Panc1 (cell line): Measurements from ENCODE around the gene AGBL5. TPM values are rescaled to one million over a fixed set of nuclear protein-coding genes. Genes with fewer than 3 reads are reported as not detected.

ENCODE experiments used
- ATAC-seq: fragments of 200-7000 bp; cut with Tn5 transposase; 2 replicates; pipeline ENCODE4 v1.9.1; 2020; ENCODE audit warnings: mild to moderate bottlenecking, moderate library complexity
- BruUV-seq: library from RNA; stranded (reverse); fragments of 400-500 nt; replicated peaks from 2 replicates; lab custom pipeline; 2021; lab: Mats Ljungman, UMichigan
- CTCF ChIA-PET: fragments of 300-600 bp; sonication (Branson Sonifier 250); formaldehyde crosslinking; loops from one replicate; lab custom pipeline; 2022; ENCODE audit warnings: antibody characterized with exemption; lab: Charles Lee
- POLR2A ChIA-PET: fragments of 300-600 bp; sonication (Branson Sonifier 250); formaldehyde crosslinking; loops from one replicate; lab custom pipeline; 2022; ENCODE audit warnings: antibody characterized with exemption; lab: Charles Lee
- DNase-seq: peaks from one replicate; pipeline ENCODE4 v3.0.0-alpha.2; 2010; ENCODE audit warnings: low read depth, low spot score
- H3K27ac ChIP-seq: 2 replicates; pipeline ENCODE4 v1.5.1; 2011; ENCODE audit warnings: mild to moderate bottlenecking, low read length, inconsistent platforms
- H3K27me3 ChIP-seq: fragments of 200-500 bp; sonication (Bioruptor generic); 2 replicates; pipeline ENCODE4 v1.6.0; 2014; ENCODE audit warnings: low read length, inconsistent platforms; ENCODE audit not compliant: control insufficient read depth, insufficient read depth
- H3K36me3 ChIP-seq: fragments of 200-500 bp; sonication (Bioruptor generic); 2 replicates; pipeline ENCODE4 v1.5.1; 2014; ENCODE audit warnings: inconsistent platforms, mild to moderate bottlenecking, low read length, moderate library complexity; ENCODE audit not compliant: control insufficient read depth, insufficient read depth
- H3K4me1 ChIP-seq: 2 replicates; pipeline ENCODE4 v1.5.1; 2011; ENCODE audit warnings: inconsistent platforms, mild to moderate bottlenecking, low read length, moderate library complexity; ENCODE audit not compliant: control insufficient read depth, insufficient read depth
- H3K4me3 ChIP-seq, 2 experiments: 2 replicates each; pipeline ENCODE4 v1.5.1; 2011 to 2012; ENCODE audit warnings: low read depth in 2 of 2, low read length in 2 of 2, mild to moderate bottlenecking in 2 of 2, inconsistent platforms in 1 of 2, moderate library complexity in 1 of 2
- H3K9me3 ChIP-seq: fragments of 200-500 bp; sonication (Bioruptor generic); 2 replicates; pipeline ENCODE4 v1.5.1; 2014; ENCODE audit warnings: low read depth, mild to moderate bottlenecking, inconsistent platforms, low read length, moderate library complexity; ENCODE audit not compliant: control insufficient read depth, insufficient read depth
- POLR2AphosphoS5 ChIP-seq: IDR thresholded peaks from 2 replicates; pipeline ENCODE4 v1.6.1; 2012; ENCODE audit warnings: mild to moderate bottlenecking, low read depth, low read length, moderate library complexity
- REST ChIP-seq, 2 experiments: IDR thresholded peaks; 2 replicates each; pipeline ENCODE4 v1.6.1; 2011 to 2012; ENCODE audit warnings: low read depth in 2 of 2, control low read depth in 1 of 2, low read length in 1 of 2, mild to moderate bottlenecking in 1 of 2, moderate library complexity in 1 of 2; ENCODE audit not compliant: insufficient read depth in 1 of 2
- SIN3A ChIP-seq: IDR thresholded peaks from 2 replicates; pipeline ENCODE4 v1.6.1; 2012; ENCODE audit warnings: low read depth, mild to moderate bottlenecking, low read length, moderate library complexity, borderline replicate concordance; ENCODE audit not compliant: insufficient read depth
- TCF7L2 ChIP-seq: IDR thresholded peaks from 2 replicates; pipeline ENCODE4 v1.6.1; 2011; ENCODE audit warnings: mild to moderate bottlenecking, low read depth, low read length, inconsistent platforms
- in situ Hi-C: cut with HindIII; loops from 2 replicates; pipeline ENCODE4 v1.10.0; 2016; ENCODE audit warnings: low sequenced_read_pairs, low pct_unique_long_range_greater_than_20kb
- intact Hi-C: fragments of 100-400 bp; cut with micrococcal nuclease; formaldehyde crosslinking; loops from one replicate; pipeline ENCODE4 v1.10.0; 2022; ENCODE audit not compliant: unreplicated experiment
- total RNA-seq: library from RNA; stranded (reverse); gene quantifications from one replicate; pipeline ENCODE4 v1.2.1, GENCODE V29; 2021; ENCODE audit not compliant: unreplicated experiment
- TF ChIP-seq, protein P1 (sequence below): fragments of 450-650 bp; IDR thresholded peaks from 2 replicates; pipeline ENCODE4 v1.5.1; 2017; ENCODE audit warnings: mild to moderate bottlenecking

The AGBL5 gene
- total RNA-seq, 1 experiment from 2014 or later: 55.6 TPM

DNA sequence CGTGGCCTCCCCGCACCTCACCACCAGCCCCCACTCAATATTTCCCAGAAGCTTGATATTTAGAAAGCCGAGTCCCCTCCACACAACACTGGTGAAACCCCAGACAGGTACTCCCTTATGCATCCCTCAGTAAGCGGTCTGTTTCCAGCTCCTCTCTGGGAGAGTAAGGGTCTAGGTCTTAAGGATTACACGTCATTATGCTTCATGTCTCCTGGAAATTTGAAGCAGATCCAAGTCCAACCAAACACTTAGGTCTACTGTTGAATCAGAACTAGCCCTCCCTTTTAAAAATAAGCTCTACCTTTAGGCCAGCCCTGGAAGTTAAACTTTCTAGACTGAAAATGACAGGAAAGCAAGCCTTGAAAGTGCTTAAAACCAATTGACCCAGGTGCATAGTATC lies 21.5 kb downstream of the AGBL5 start:
- BruUV-seq: no TSS peak
- peaks cover 15% of the 10 kb centered on the region for H3K4me1 ChIP-seq
- no peak overlapping the region for H3K27ac ChIP-seq
- H3K27me3 ChIP-seq: no peaks in the 10 kb centered on the region
- H3K4me3 ChIP-seq: no peak overlapping the region
- no peaks in the 10 kb centered on the region for H3K36me3 ChIP-seq
- ATAC-seq: no peak
- intact Hi-C loops (no loop called here), in situ Hi-C loops (no loop called here)
- DNase-seq: no peak
- POLR2A ChIA-PET: interaction anchor here (0.7 kb wide), 1 partner anchor 107 kb away, joined by 3 read pairs; no protein-coding TSS in a partner anchor
- no peak for TF ChIP-seq POLR2AphosphoS5
- TF ChIP-seq, protein P1, sequence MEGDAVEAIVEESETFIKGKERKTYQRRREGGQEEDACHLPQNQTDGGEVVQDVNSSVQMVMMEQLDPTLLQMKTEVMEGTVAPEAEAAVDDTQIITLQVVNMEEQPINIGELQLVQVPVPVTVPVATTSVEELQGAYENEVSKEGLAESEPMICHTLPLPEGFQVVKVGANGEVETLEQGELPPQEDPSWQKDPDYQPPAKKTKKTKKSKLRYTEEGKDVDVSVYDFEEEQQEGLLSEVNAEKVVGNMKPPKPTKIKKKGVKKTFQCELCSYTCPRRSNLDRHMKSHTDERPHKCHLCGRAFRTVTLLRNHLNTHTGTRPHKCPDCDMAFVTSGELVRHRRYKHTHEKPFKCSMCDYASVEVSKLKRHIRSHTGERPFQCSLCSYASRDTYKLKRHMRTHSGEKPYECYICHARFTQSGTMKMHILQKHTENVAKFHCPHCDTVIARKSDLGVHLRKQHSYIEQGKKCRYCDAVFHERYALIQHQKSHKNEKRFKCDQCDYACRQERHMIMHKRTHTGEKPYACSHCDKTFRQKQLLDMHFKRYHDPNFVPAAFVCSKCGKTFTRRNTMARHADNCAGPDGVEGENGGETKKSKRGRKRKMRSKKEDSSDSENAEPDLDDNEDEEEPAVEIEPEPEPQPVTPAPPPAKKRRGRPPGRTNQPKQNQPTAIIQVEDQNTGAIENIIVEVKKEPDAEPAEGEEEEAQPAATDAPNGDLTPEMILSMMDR: no peak
- TF ChIP-seq REST (IDR thresholded peaks at IDR 0.05; ENCODE audit: insufficient read depth in 1 of 2, low read depth in 2 of 2, low read length in 1 of 2): no peak
- no peak for TF ChIP-seq TCF7L2
- no peak for TF ChIP-seq SIN3A
- no peaks in the 10 kb centered on the region for H3K9me3 ChIP-seq
- CTCF ChIA-PET: no interaction called here

- Histone ChIP-seq H3K9me3 (no peaks in the 10 kb centered on the region), H3K4me1 (peaks cover 15% of the 10 kb centered on the region), H3K4me3 (no peak overlapping the region), H3K27me3 (no peaks in the 10 kb centered on the region), H3K27ac (no peak overlapping the region), H3K36me3 (no peaks in the 10 kb centered on the region)
- DNase-seq (no peak), ATAC-seq (no peak)
- TF ChIP-seq POLR2AphosphoS5 (no peak), TCF7L2 (no peak), REST (IDR thresholded peaks at IDR 0.05; ENCODE audit: insufficient read depth in 1 of 2, low read depth in 2 of 2, low read length in 1 of 2) (no peak), SIN3A (no peak)
- TF ChIP-seq, protein P1: no peak
- intact Hi-C loops (no loop called here), in situ Hi-C loops (no loop called here)
- CTCF ChIA-PET: no interaction called here
- POLR2A ChIA-PET: no interaction called here
- BruUV-seq: no TSS peak
Observed at GRCh38 chr2:27073782-27074181, 22.3 kb downstream of the AGBL5 start.
